Upper lobe of right lung (tissue), 1 donor: ENCODE data around the gene ZIC4. TPM values are rescaled to one million over a fixed set of nuclear protein-coding genes. Genes with fewer than 3 reads are reported as not detected.

Experiments used
- ATAC-seq: fragments of 200-7000 bp; cut with Tn5 transposase; one replicate; pipeline ENCODE4 v1.9.1; 2020; ENCODE audit warnings: mild to moderate bottlenecking, moderate library complexity
- DNase-seq: peaks from one replicate; pipeline ENCODE4 v3.0.0-alpha.2; 2020
- H3K27ac ChIP-seq: fragments of 200-600 bp; one replicate; pipeline ENCODE4 v1.8.0; 2022
- H3K27me3 ChIP-seq: fragments of 200-600 bp; one replicate; pipeline ENCODE4 v1.8.0; 2022; ENCODE audit warnings: mild to moderate bottlenecking
- H3K36me3 ChIP-seq: fragments of 200-600 bp; one replicate; pipeline ENCODE4 v1.8.0; 2022
- H3K4me1 ChIP-seq: fragments of 200-600 bp; one replicate; pipeline ENCODE4 v1.8.0; 2022
- H3K4me3 ChIP-seq: fragments of 200-600 bp; one replicate; pipeline ENCODE4 v1.8.0; 2022; ENCODE audit warnings: mild to moderate bottlenecking
- H3K9me3 ChIP-seq: fragments of 200-600 bp; one replicate; pipeline ENCODE4 v1.8.0; 2022
- intact Hi-C: fragments of 100-400 bp; cut with DNase I; formaldehyde crosslinking; loops from one replicate; pipeline ENCODE4 v1.11.0; 2022
- total RNA-seq: library from RNA; stranded (reverse); fragmentation: NEBNext Ultra II Directional; extraction: Animal tissue kit (Norgen Biotek cat#: 25700); gene quantifications from one replicate; pipeline ENCODE4 v1.2.1, GENCODE V29; 2021
- TF ChIP-seq, protein P1 (sequence below): fragments of 200-600 bp; IDR thresholded peaks from one replicate; pipeline ENCODE4 v1.8.0; 2022; ENCODE audit warnings: antibody characterized with exemption
- donor health status: DM: no; HTN: yes; CAD: no; lungs with severe emphysema.

Gene ZIC4
- total RNA-seq, 1 donor from 2014 or later, result not detected

DNA sequence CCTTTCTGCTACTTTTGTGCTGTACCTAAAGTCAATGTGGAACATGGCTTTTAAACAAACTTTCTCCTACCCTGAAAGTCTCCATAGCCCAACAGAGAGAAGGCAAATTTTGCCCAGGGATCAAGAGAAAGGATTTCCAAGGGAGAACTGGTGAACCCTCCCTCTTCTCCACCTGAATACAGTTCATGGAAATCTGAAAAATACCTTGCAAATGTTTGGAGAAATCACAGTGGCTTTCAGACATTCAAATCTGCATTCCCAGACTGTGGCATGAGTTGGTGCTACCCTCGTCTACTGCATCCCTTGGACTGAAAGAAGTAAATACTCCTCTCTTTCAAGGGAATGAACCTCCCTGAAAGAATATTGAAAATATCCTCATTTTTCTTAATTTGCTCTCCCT lies 38.7 kb downstream of the ZIC4 start:
- H3K9me3 ChIP-seq, result no peaks in the 10 kb centered on the region
- peaks cover 70% of the 10 kb centered on the region for H3K27me3 ChIP-seq
- no peak for ATAC-seq
- H3K4me1 ChIP-seq, result no peaks in the 10 kb centered on the region
- H3K27ac ChIP-seq, result no peak overlapping the region
- intact Hi-C loops, result no loop called here
- H3K36me3 ChIP-seq, result no peaks in the 10 kb centered on the region
- no peak for DNase-seq
- H3K4me3 ChIP-seq, result no peak overlapping the region
- TF ChIP-seq, protein P1, sequence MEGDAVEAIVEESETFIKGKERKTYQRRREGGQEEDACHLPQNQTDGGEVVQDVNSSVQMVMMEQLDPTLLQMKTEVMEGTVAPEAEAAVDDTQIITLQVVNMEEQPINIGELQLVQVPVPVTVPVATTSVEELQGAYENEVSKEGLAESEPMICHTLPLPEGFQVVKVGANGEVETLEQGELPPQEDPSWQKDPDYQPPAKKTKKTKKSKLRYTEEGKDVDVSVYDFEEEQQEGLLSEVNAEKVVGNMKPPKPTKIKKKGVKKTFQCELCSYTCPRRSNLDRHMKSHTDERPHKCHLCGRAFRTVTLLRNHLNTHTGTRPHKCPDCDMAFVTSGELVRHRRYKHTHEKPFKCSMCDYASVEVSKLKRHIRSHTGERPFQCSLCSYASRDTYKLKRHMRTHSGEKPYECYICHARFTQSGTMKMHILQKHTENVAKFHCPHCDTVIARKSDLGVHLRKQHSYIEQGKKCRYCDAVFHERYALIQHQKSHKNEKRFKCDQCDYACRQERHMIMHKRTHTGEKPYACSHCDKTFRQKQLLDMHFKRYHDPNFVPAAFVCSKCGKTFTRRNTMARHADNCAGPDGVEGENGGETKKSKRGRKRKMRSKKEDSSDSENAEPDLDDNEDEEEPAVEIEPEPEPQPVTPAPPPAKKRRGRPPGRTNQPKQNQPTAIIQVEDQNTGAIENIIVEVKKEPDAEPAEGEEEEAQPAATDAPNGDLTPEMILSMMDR, result no peak

DNA sequence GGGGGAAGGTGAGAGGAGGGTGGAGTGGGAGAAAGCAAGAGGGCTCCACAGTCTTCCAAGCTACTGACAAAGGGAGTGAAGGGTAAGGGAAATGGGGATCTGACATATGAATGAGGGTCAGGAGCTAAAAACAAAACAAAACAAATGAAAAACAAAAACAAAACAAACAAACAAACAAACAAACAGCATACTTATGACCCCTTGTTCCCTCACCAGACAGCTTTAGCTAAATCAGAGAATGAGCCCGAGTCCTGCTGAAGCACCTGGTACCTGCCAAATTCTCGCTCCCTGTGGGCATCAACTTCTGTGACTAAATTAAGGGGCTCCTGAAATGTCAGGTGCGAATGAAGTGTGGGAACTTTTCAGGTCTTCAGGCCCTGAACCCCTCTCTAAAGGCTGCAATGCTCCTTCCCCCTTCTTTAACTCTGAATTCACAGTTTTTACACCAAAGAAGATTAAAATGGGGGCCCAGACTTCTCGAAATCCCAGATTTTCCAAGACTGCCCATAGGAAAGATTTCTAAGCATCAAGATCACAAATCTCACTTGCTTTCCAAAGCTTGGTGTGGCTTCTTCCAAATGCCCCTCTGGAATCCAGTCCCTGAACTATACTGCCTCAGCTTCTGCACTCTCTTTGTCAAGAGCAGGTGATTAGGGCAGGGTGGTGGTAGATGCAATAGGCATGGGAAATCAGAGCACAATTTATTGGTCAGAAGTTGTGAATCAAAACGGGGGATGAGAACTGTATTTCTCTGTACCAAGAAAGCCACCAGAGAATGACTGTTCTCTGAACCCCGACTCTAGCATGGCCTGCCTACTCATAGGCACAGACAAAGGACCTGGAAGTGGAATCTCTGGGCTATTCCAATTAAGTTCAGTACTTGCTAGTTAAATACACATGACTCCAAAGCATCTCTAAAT lies 40.9 kb downstream of the ZIC4 start:
- no peak overlapping the region for H3K4me3 ChIP-seq
- peaks cover 63% of the 10 kb centered on the region for H3K27me3 ChIP-seq
- TF ChIP-seq, protein P1, result no peak
- no peaks in the 10 kb centered on the region for H3K4me1 ChIP-seq
- no peaks in the 10 kb centered on the region for H3K36me3 ChIP-seq
- no peaks in the 10 kb centered on the region for H3K9me3 ChIP-seq
- ATAC-seq (no peak), DNase-seq (no peak)
- intact Hi-C loops, result no loop called here
- H3K27ac ChIP-seq, result no peak overlapping the region

DNA sequence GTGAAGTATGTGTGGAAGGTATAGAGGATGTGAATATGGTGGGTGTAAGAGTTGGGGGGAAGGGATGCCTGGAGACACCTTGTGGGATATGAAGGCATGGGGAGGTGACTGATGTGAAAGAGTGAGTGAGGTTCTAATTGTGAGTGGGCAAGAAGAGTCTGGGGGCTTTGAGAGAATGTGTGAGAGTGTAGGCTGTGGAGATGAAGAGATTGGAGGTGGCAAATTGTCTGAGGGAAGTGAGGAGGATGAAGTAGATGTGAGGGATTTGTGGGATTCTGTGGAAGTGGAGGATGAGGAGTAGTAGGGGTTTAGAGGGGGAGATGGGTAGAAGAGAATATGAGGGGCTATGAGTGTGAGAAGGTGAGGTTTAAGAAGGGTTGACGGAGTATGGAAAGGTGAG lies 41.6 kb downstream of the ZIC4 start:
- Histone ChIP-seq H3K9me3 (no peaks in the 10 kb centered on the region), H3K27ac (no peak overlapping the region), H3K27me3 (peaks cover 63% of the 10 kb centered on the region), H3K4me1 (no peaks in the 10 kb centered on the region), H3K36me3 (no peaks in the 10 kb centered on the region), H3K4me3 (no peak overlapping the region)
- ATAC-seq (no peak), DNase-seq (no peak)
- intact Hi-C loops, result no loop called here
- TF ChIP-seq, protein P1, result no peak

DNA sequence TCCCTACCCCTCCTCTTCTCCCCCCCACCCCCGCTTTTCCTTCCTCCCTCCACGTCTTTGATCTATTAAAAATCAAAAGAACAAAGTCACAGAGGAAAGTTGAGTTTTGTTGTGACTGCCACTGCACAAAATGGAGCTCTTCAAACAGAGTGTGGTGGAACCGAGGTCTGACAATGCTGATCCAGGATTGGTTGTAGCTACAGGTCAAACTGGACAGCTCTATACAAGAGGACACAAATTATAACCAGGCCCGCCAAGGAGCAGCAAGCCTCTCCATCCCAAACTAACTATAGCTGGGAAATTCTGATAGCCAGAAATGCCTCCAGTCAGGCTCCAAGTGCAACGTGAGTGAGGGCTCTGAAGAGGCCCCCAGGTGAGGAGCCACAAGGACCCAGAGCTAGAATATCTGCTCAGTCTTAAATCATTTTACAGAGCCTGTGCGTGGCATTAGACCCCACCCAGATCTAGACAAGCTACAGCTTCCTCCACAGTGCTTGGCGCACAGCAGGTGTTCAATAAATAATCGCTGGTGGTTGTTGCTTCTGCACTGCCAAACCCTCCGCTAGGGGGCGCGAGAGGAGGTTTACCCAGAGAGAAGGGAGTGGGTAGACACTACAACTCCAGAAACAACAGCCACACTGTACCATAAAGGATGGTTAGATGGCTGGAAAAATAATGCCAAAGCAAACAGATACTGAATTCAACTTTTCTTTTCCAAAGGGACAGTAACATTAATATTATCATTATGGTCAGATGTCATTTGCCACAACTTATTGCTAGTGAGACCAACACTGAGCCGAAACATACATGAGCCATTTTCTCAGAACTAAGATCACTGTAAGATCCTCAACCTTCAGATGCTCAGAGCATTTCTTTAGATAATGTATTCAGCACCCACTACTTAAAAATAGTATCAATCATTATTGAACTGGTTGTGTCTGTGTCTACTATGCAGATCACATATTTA lies 44.6 kb downstream of the ZIC4 start:
- DNase-seq (peak; percentile 72), ATAC-seq (no peak)
- no peaks in the 10 kb centered on the region for H3K9me3 ChIP-seq
- intact Hi-C loops, result no loop called here
- no peak overlapping the region for H3K27ac ChIP-seq
- TF ChIP-seq, protein P1, result peak; percentile 45
- no peaks in the 10 kb centered on the region for H3K4me1 ChIP-seq
- no peaks in the 10 kb centered on the region for H3K36me3 ChIP-seq
- H3K4me3 ChIP-seq, result no peak overlapping the region
- H3K27me3 ChIP-seq, result peaks cover 64% of the 10 kb centered on the region

DNA sequence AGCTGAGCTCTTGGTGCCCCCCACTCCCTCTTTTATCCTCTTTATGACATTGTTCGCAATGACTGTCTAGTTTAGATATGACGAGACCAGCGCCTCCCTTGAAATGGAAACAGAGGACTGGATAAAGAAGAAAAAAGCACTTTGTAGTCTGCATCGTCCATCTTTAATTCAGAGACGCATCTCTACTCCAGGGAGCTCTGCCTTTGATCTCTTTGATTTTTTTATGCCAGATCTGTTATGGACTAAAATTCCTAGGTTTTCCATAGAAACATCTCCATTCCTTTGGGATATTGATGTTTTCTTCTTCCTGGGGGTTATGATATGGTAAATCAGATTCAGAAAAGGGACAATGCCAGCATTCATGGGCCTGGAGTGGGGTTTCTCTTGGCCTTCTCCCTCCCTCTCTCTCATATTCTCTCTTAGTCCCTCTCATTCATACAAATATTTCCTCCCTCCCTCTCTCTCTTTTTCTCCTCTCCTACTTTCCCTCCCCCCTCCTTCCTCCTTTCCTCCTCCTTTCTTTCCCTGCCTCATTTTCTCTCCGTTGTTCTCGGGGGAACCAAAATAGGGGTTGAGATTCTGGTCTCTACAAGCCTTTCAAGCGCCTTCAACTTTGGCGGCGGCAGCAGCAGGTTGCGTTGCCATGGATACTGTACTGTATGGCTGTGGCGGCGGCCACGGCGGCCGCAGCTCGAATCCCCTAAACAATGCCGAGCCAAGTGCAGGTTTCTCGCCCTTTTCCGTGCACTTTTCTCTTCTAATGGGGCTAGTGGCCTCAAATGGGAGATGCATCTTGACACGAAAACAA lies 45.5 kb downstream of the ZIC4 start:
- intact Hi-C loops, result no loop called here
- no peaks in the 10 kb centered on the region for H3K9me3 ChIP-seq
- no peak for DNase-seq
- TF ChIP-seq, protein P1, result no peak
- no peaks in the 10 kb centered on the region for H3K36me3 ChIP-seq
- H3K27ac ChIP-seq, result no peak overlapping the region
- no peaks in the 10 kb centered on the region for H3K4me1 ChIP-seq
- H3K4me3 ChIP-seq, result no peak overlapping the region
- peaks cover 69% of the 10 kb centered on the region for H3K27me3 ChIP-seq
- ATAC-seq, result no peak
